HepG2 (cell line): ENCODE results near the gene TCAF1. TPM values are rescaled to one million over a fixed set of nuclear protein-coding genes. Genes with fewer than 3 reads are reported as not detected.

Experiments used
- ATAC-seq: fragments of 200-7000 bp; cut with Tn5 transposase; 3 replicates; pipeline ENCODE4 v1.9.1; 2020; ENCODE audit warnings: mild to moderate bottlenecking, moderate library complexity
- BruUV-seq: library from RNA; stranded (reverse); fragments of 400-500 nt; replicated peaks from 2 replicates; lab custom pipeline; 2021; lab: Mats Ljungman, UMichigan
- CTCF ChIA-PET: fragments of 300-600 bp; formaldehyde crosslinking; extraction: SDS; loops from one replicate; lab custom pipeline; 2021; ENCODE audit warnings: low total read pairs, inconsistent platforms, low intra/inter-chr PET ratio; lab: Yijun Ruan, JAX
- POLR2A ChIA-PET: fragments of 350-600 bp; sonication (Branson Sonifier 250); formaldehyde crosslinking; loops from one replicate; lab custom pipeline; 2020; ENCODE audit warnings: antibody characterized with exemption, inconsistent platforms; lab: Yijun Ruan, JAX
- DNase-seq: peaks from one replicate; pipeline ENCODE4 v3.0.0-alpha.2; 2015; ENCODE audit warnings: low spot score
- FAIRE-seq: peaks from 3 replicates; lab custom pipeline; 2011; peaks lifted over from hg19 to GRCh38; lab: Jason Lieb, UNC
- H2AFZ ChIP-seq: one replicate; pipeline ENCODE4 v1.6.1; 2011; ENCODE audit warnings: low read length, inconsistent platforms
- H3K27ac ChIP-seq: fragments of 300-600 bp; 3 replicates; pipeline ENCODE4 v1.8.0; 2011; ENCODE audit warnings: mixed run types, mild to moderate bottlenecking, mixed read lengths, low read length, inconsistent platforms; ENCODE audit not compliant: insufficient read depth; ENCODE audit errors: extremely low read length
- H3K27me3 ChIP-seq, 2 experiments: fragments of 200-600 bp in 1 of 2; 2 replicates in 1 of 2; 3 replicates in 1 of 2; pipeline versions ENCODE4 v1.6.0 to v1.8.0; 2011; ENCODE audit warnings: low read length in 2 of 2, mild to moderate bottlenecking in 2 of 2, moderate library complexity in 2 of 2, inconsistent platforms in 1 of 2; ENCODE audit not compliant: insufficient read depth in 2 of 2, control insufficient read depth in 1 of 2
- H3K36me3 ChIP-seq, 2 experiments: fragments of 200-600 bp in 1 of 2; replicated peaks in 1 of 2; 2 replicates in 1 of 2; 3 replicates in 1 of 2; pipeline versions ENCODE4 v1.5.1 to v1.8.0; 2011; ENCODE audit warnings: low read length in 2 of 2, inconsistent platforms in 1 of 2; ENCODE audit not compliant: insufficient read depth in 2 of 2, control insufficient read depth in 1 of 2
- H3K4me1 ChIP-seq: 2 replicates; pipeline ENCODE4 v1.5.1; 2012; ENCODE audit warnings: low read length, inconsistent platforms; ENCODE audit not compliant: insufficient read depth
- H3K4me2 ChIP-seq: 2 replicates; pipeline ENCODE4 v1.6.0; 2011; ENCODE audit warnings: low read depth, low read length, inconsistent platforms
- H3K4me3 ChIP-seq, 3 experiments: fragments of 200-600 bp in 1 of 3; sonication (generic), shearing (Covaris generic) in 1 of 3; replicated peaks in 1 of 3; 2 replicates each; pipeline ENCODE4 v1.5.1; 2011 to 2016; ENCODE audit warnings: low read length in 3 of 3, inconsistent platforms in 2 of 3, low read depth in 2 of 3, mild to moderate bottlenecking in 2 of 3, control low read depth in 1 of 3, mixed read lengths in 1 of 3; ENCODE audit not compliant: insufficient read depth in 1 of 3
- H3K79me2 ChIP-seq: one replicate; pipeline ENCODE4 v1.6.1; 2011; ENCODE audit warnings: low read length, inconsistent platforms; ENCODE audit not compliant: insufficient read depth
- H3K9ac ChIP-seq: 2 replicates; pipeline ENCODE4 v1.6.0; 2011; ENCODE audit warnings: mild to moderate bottlenecking, low read depth, low read length, inconsistent platforms; ENCODE audit not compliant: insufficient read depth
- H3K9me3 ChIP-seq: 2 replicates; pipeline ENCODE4 v1.5.1; 2012; ENCODE audit warnings: mild to moderate bottlenecking, low read length
- H4K20me1 ChIP-seq: 2 replicates; pipeline ENCODE4 v1.6.0; 2011; ENCODE audit warnings: inconsistent platforms, mild to moderate bottlenecking, low read length, moderate library complexity; ENCODE audit not compliant: insufficient read depth
- E2F5 ChIP-seq: sonication (generic); formaldehyde crosslinking; conservative IDR thresholded peaks from 2 replicates; pipeline ENCODE4 v1.4.0; 2020; ENCODE audit warnings: missing genetic modification reagents
- EP300 ChIP-seq, 3 experiments: sonication (generic) in 1 of 3; formaldehyde crosslinking in 1 of 3; IDR thresholded peaks; 2 replicates each; pipeline versions ENCODE4 v1.5.1 to v1.6.1; 2011 to 2020; ENCODE audit warnings: low read depth in 2 of 3, low read length in 2 of 3, borderline replicate concordance in 1 of 3, improper control_type of control experiment in 1 of 3, mild to moderate bottlenecking in 1 of 3, missing genetic modification reagents in 1 of 3, moderate library complexity in 1 of 3
- GATAD1 ChIP-seq: IDR thresholded peaks from 2 replicates; pipeline ENCODE4 v1.6.1; 2016; ENCODE audit warnings: missing genetic modification reagents, missing compliant biosample characterization
- JUNB ChIP-seq: sonication (generic); formaldehyde crosslinking; IDR thresholded peaks from 2 replicates; pipeline ENCODE4 v1.8.0; 2022; ENCODE audit warnings: missing genetic modification reagents, mild to moderate bottlenecking, borderline replicate concordance
- PRPF4 ChIP-seq: fragments of 200-400 bp; formaldehyde crosslinking; IDR thresholded peaks from 2 replicates; pipeline ENCODE4 v1.6.1; 2016; ENCODE audit warnings: low read length, low read depth; ENCODE audit not compliant: poor library complexity, severe bottlenecking
- REST ChIP-seq, 2 experiments: IDR thresholded peaks; 2 replicates each; pipeline ENCODE4 v1.6.1; 2011 to 2012; ENCODE audit warnings: low read length in 2 of 2, borderline replicate concordance in 1 of 2, low read depth in 1 of 2, mild to moderate bottlenecking in 1 of 2, moderate library complexity in 1 of 2
- TBP ChIP-seq: sonication (generic); formaldehyde crosslinking; IDR thresholded peaks from 2 replicates; pipeline ENCODE4 v1.5.0; 2020; ENCODE audit warnings: missing genetic modification reagents
- YEATS4 ChIP-seq: sonication (generic); formaldehyde crosslinking; IDR thresholded peaks from 2 replicates; pipeline ENCODE4 v1.4.0; 2020; ENCODE audit warnings: missing genetic modification reagents, borderline replicate concordance
- ZBTB21 ChIP-seq: sonication (generic); formaldehyde crosslinking; IDR thresholded peaks from 2 replicates; pipeline ENCODE4 v1.4.0; 2020; ENCODE audit warnings: missing genetic modification reagents
- ZNF230 ChIP-seq: sonication (generic); formaldehyde crosslinking; IDR thresholded peaks from 2 replicates; pipeline ENCODE4 v1.4.0; 2020; ENCODE audit warnings: mild to moderate bottlenecking, missing genetic modification reagents
- ZNF451 ChIP-seq: sonication (generic); formaldehyde crosslinking; IDR thresholded peaks from 2 replicates; pipeline ENCODE4 v1.5.0; 2020; ENCODE audit warnings: mild to moderate bottlenecking, missing genetic modification reagents
- ZSCAN12 ChIP-seq: sonication (generic); formaldehyde crosslinking; IDR thresholded peaks from 2 replicates; pipeline ENCODE4 v1.9.0; 2021; ENCODE audit warnings: mild to moderate bottlenecking, missing genetic modification reagents
- WGBS: methylation state at CpG from one replicate; pipeline ENCODE4 v1.1.6; 2017; ENCODE audit warnings: low lambda C conversion rate; 5-methylcytosine and 5-hydroxymethylcytosine counted together
- in situ Hi-C: cut with HindIII; loops from 2 replicates; pipeline ENCODE4 v1.10.0; 2017; ENCODE audit warnings: low pct_unique_long_range_greater_than_20kb; ENCODE audit not compliant: extremely low pct_ligation_motif_present
- intact Hi-C: fragments of 100-400 bp; cut with micrococcal nuclease; formaldehyde crosslinking; loops from one replicate; pipeline ENCODE4 v1.10.0; 2022; ENCODE audit not compliant: unreplicated experiment
- polyA plus RNA-seq, 8 experiments: library from polyadenylated mRNA; depleted of rRNA in 3 of 8; stranded (reverse) in 7 of 8; unstranded in 1 of 8; fragments of >200 nt; fragmentation: Illumina TruSeq in 4 of 8; extraction: Trizol in 4 of 8; gene quantifications; 2 replicates each; pipeline versions ENCODE4 v1.2.1 to v1.2.3, GENCODE V29; 2011 to 2016; ENCODE audit warnings: low read depth in 4 of 8, missing spikeins in 1 of 8, mixed read lengths in 1 of 8; ENCODE audit not compliant: insufficient read depth in 1 of 8
- total RNA-seq, 5 experiments: library from RNA; depleted of rRNA; stranded (reverse); fragments of >200 nt; fragmentation: Illumina TruSeq; extraction: Trizol; gene quantifications; 2 replicates each; pipeline ENCODE4 v1.2.3, GENCODE V29; 2016; ENCODE audit warnings: low read depth in 1 of 5
- TF ChIP-seq, protein P1 (sequence below): IDR thresholded peaks from 2 replicates; pipeline ENCODE4 v1.6.1; 2016; ENCODE audit warnings: low read depth, missing genetic modification reagents, missing compliant biosample characterization

The TCAF1 gene
- total and polyA plus RNA-seq, 2 of the 13 experiments (the other 11 are each of a cell fraction or from before 2014, with no cell fraction given), result 36.2 to 101 TPM

DNA sequence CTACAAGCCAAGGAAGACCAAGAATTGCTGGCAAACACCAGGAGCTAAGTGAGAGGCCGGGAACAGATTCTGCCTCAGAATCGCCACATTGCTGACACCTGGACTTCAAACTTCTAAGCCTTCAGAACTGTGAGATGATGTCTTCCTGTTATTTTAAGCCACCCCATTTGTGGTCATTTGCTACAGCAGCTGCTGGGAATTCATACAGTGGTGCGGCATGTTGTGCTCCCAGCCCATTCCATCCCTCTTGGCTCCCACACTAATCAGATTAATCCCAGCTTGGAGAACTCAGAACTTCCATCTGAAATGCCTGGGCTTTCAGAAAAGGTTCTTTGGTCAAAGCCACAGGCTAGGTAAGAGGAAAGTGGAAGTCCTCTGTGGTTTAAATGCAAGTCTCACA, 24.9 kb downstream of the TCAF1 start (continued):
- TF ChIP-seq EP300 (IDR thresholded peaks at IDR 0.05; ENCODE audit: low read depth in 2 of 2, low read length in 2 of 2), result no peak
- no peak for TF ChIP-seq EP300 (CRISPR knock-in tag; IDR thresholded peaks at IDR 0.05; ENCODE audit: borderline replicate concordance)
- TF ChIP-seq PRPF4, result no peak

DNA sequence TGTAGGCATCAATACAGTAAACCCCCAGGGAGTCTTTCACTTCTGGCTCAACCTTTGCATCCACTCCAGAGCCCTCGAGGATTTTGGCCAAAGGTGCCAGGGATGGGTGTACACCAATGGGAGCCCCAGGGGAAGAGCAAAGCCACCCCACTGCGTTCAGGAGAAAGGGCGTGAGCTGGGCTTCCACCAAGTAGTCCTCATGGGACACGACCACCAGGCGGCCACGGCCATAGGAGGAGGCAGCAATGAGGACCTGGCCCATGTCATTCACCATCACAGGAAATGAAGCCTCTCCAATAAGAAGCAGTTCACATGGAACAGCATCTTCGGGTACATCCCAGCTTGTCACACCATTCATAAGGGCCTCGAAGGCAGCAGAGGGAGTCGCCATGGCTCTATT, 25.8 kb downstream of the TCAF1 start:
- in situ Hi-C loops (loop anchor here (25.0 kb wide), 1 partner anchor 511 kb away; no protein-coding TSS in a partner anchor), intact Hi-C loops (no loop called here)
- FAIRE-seq (no peak), DNase-seq (no peak), ATAC-seq (peak; percentile 46)
- Histone ChIP-seq H3K79me2 (peaks cover 33% of the 10 kb centered on the region), H2AFZ (no peak overlapping the region), H3K9me3 (no peaks in the 10 kb centered on the region), H3K36me3 (peaks cover 2 to 31% of the 10 kb centered on the region in 2 experiments; a peak in 4 of 5 replicates), H3K4me3 (no peak overlapping the region), H3K27ac (no peak overlapping the region), H4K20me1 (0 out of 2 replicates have a peak, but pooled peaks cover 16% of the 10 kb centered on the region), H3K9ac (no peak overlapping the region), H3K4me2 (no peak overlapping the region), H3K4me1 (peaks cover 20% of the 10 kb centered on the region), H3K27me3 (no peaks in the 10 kb centered on the region)
- 96% methylated on average over 6 of the region's 9 CpGs for WGBS
- ChIA-PET CTCF (no interaction called here), POLR2A (no interaction called here)
- BruUV-seq, result no TSS peak
- TF ChIP-seq YEATS4 (CRISPR knock-in tag) (no peak), ZNF230 (CRISPR knock-in tag) (no peak), ZNF451 (CRISPR knock-in tag) (no peak), ZSCAN12 (CRISPR knock-in tag) (no peak), ZBTB21 (CRISPR knock-in tag) (no peak), E2F5 (no peak), TBP (CRISPR knock-in tag) (no peak), REST (IDR thresholded peaks at IDR 0.05; ENCODE audit: borderline replicate concordance in 1 of 2, low read depth in 1 of 2, low read length in 2 of 2) (no peak), GATAD1 (CRISPR knock-in tag) (no peak), JUNB (CRISPR knock-in tag) (no peak)
- TF ChIP-seq, protein P1, sequence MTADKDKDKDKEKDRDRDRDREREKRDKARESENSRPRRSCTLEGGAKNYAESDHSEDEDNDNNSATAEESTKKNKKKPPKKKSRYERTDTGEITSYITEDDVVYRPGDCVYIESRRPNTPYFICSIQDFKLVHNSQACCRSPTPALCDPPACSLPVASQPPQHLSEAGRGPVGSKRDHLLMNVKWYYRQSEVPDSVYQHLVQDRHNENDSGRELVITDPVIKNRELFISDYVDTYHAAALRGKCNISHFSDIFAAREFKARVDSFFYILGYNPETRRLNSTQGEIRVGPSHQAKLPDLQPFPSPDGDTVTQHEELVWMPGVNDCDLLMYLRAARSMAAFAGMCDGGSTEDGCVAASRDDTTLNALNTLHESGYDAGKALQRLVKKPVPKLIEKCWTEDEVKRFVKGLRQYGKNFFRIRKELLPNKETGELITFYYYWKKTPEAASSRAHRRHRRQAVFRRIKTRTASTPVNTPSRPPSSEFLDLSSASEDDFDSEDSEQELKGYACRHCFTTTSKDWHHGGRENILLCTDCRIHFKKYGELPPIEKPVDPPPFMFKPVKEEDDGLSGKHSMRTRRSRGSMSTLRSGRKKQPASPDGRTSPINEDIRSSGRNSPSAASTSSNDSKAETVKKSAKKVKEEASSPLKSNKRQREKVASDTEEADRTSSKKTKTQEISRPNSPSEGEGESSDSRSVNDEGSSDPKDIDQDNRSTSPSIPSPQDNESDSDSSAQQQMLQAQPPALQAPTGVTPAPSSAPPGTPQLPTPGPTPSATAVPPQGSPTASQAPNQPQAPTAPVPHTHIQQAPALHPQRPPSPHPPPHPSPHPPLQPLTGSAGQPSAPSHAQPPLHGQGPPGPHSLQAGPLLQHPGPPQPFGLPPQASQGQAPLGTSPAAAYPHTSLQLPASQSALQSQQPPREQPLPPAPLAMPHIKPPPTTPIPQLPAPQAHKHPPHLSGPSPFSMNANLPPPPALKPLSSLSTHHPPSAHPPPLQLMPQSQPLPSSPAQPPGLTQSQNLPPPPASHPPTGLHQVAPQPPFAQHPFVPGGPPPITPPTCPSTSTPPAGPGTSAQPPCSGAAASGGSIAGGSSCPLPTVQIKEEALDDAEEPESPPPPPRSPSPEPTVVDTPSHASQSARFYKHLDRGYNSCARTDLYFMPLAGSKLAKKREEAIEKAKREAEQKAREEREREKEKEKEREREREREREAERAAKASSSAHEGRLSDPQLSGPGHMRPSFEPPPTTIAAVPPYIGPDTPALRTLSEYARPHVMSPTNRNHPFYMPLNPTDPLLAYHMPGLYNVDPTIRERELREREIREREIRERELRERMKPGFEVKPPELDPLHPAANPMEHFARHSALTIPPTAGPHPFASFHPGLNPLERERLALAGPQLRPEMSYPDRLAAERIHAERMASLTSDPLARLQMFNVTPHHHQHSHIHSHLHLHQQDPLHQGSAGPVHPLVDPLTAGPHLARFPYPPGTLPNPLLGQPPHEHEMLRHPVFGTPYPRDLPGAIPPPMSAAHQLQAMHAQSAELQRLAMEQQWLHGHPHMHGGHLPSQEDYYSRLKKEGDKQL (CRISPR knock-in tag), result no peak
